Measurements from ENCODE around the gene CDS2.
"Not testable (repeated sequence)": the region's sequence is repeated elsewhere in the genome, so short reads cannot be mapped to it uniquely, and the experiment has no call there.

Gene CDS2

DNA sequence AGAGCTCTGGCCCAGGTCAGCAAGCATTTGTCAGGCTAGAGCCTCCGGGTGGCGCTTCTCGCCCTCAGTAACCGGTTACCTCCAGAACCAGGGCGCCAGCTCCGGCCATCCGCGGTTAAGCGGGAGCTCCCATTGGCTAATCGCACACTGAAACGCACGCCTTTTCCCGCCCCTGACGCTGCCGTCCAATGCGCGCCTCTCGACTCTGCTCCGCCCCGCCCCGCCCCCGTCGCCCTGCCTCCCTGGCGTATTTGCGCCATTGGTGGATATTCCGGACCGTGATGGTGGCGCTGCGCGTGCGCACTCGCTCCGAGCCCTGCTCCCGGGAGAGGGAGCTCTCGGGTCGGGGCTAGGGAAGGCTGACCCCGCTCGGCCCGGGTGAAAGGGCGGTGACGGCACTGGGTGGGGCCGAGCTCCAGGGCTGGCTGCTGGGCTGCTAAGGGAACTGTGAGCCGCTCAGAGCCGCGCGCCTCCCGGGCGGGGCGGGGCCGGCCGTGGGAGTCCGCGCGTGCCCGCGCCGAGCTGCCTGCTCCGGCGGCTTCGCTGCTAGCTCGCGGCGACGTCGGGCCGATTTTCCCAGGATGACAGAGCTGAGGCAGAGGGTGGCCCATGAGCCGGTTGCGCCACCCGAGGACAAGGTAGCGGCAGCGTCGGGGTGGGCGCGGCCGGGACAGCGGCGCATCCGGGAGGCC, at the start of gene CDS2:
TSS of gene CDS2 (plus strand) at position 497 of the 692 bp plus-strand sequence. CDS start at position 582, 85 bp downstream.
- DNase-seq (ENCODE audit: low spot score) = peak; percentile 100

DNA sequence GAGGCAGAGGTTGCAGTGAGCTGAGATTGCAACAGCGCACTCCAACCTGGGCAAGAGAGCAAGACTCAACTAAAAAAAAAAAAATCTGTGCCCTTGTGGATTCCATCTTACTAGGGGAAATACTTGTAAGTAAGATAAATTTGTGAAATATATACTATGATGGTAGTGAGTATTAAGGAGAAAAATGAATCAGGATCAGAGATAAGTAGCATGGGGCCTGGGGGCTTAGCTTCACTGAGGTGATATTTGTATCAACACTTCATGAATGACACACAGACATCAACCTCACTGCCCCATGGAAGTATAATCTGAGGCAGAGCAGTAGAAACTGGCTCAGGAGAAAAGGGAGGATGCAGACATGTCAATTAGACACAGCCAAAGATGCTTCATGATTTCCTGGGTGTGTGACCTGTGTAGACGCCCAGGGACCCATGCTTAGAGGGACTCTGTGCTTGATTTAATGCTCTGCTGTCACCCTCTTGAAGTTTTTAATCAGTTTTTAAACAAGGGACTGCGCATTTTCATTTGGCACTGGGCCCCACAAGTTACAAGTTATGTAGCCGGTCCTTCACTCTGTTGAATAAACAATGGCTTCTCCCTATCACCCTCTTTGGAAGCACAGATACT, 48.9 kb upstream of the CDS2 start:
- DNase-seq (ENCODE audit: low spot score) = no peak

DNA sequence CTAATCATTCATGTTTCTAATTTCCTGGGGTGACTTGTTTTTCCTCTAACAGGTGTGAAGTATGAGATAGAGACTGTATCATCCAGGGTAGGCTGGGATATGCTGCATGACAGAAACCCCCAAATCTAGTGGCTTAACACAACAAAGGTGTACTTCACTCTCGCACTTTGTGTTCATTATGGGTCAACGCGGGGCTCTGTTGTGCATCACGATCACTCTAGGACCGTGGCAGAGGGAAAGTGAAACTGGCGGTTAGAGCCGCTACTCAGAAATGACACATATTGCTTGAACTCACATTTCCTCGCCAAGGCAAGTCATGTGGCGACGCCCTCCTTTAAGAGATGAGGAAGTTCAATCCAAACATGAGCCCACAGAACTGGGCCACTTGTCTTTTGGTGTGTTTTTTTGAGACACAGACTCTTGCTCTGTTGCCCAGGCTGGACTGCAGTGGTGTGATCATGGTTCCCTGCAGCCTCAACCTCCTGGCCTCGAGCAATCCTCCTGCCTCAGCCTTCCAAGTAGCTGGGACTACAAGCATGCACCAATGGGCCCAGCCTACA, 48.3 kb upstream of the CDS2 start:
- DNase-seq (ENCODE audit: low spot score) = no peak

DNA sequence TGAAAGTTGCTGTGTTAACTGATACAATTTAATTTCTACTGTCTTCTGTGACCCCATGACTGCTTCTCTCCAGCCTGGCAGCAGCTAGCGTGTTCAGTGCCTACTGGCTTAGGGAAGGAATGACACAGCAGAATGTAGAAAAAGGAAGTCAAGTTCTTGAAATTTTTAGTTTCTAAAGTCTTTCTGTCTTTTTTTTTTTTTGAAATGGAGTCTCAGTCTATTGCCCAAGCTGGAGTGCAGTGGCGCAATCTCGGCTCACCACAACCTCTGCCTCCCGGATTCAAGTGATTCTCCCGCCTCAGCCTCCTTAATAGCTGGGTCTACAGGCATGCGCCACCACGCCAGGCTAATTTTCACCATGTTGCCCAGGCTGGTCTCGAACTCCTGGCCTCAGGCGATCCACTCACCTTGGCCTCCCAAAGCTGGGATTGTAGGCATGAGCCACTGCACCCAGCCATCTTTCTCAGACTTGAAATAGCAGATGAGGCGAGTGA, 46.4 kb upstream of the CDS2 start:
- DNase-seq (ENCODE audit: low spot score) = no peak

DNA sequence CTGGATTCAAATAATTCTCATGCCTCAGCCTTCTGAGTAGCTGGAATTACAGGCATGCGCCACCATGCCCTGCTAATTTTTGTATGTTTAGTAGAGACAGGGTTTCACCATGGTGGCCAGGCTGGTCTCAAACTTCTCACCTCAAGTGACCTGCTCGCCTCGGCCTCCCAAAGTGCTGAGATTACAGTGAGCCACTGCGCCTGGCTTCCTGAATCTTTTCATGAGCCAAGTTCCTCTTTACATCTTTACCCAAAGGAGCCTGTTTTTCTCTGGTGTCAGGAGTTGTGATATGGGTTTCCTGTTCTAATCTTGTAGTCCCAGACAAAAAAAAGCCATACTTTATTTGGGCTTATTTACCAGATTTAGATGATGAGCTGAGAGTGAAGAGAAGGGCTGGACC, 41.4 kb upstream of the CDS2 start:
- no peak for DNase-seq (ENCODE audit: low spot score)

DNA sequence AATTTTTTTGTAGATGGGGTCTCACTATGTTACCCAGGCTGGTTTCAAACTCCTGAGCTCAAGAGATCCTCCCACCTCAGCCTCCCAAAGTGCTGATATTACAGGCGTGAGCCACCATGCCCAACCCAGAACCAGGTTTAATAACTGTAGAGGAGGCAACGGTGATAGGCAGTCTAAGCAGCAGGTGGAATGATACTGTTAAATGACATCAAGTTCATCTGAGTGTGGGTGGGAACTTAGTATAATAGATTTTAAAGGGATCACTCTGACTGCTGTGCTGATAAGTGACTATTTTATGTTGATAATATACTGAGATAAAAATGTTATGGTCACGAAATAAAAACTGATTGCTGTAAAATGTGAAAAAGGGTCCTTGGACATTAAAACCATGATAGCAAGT, 38.1 kb upstream of the CDS2 start:
- DNase-seq (ENCODE audit: low spot score) = no peak

DNA sequence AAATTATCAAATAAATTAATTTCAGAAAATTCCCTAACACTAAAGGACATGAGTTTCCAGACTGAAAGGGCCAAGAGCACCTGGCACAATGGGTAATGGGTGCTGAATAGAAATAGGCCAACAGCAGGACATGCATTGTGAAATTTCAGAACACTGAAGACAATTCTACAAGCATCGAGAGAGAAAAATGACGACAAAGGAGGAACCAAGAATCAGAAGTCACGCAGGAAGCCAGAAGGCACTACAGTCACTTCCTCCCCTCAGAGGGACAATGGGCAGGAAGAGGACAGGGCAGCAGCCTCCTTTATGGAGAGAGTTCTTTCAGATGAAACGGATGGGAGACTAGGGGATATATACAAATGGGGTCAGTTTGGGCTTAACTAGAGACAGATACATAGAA, 36.6 kb upstream of the CDS2 start:
- no peak for DNase-seq (ENCODE audit: low spot score)

DNA sequence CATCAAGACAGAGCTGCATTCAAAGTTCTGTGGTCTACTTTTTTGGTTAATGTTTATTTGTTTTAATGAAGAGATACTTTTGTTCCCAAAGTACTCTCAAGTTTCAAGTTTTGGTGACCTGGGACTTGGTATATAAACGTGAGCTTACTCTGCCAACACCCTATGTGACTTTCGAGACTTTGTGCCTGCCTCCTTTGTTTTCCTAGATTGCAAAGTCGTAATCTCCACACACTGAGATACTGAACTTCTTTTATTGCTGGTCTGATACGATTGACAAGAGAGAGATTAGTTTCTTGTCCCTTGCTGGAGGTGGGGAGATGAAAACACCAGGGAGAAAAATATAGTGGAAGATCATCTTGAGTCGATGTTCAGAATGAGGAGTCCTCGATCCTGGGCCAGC, 34.9 kb upstream of the CDS2 start:
- no peak for DNase-seq (ENCODE audit: low spot score)

DNA sequence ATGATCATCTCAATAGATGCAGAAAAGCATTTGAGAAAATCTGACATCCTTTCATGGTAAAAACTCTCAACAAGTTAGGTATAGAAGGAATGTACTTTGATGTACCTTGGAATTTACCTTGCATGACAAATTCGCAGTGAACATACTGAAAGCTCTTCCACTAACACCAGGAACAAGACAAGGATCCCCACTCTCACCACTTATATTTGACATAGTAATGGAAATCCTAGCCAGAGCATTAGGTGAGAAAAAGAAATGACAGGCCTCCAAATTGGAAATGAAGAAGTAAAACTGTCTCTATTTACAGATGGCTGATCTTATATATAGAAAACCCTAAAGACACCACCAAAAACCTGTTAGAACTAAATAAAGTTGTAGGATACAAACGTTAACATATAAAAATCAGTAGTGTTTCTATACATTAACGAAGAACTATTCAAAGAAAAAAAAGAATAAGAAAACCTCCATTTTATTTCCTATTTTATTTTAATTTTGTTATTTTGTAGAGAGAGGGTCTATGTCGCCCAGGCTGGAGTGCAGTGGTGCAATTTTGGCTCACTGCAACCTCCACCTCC, 34.0 kb upstream of the CDS2 start:
- no peak for DNase-seq (ENCODE audit: low spot score)

DNA sequence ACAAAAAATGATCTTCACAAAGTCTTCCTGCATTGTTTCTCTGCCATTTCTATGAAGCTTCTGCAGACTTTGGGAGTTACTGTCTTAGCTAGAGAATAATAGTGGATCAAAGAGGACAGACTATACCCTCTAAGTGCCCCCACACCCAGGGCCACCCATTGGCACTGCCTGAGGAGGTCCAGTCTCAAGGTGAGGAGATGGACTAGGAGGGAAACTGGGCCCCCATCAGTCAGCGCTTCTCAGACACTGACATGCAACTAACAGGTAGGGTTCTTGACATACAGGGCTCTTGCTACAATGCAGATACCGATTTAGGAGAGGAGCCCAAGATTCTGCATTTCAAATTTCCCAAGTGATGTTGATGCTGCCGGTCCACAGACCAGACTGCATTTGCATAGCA, 31.4 kb upstream of the CDS2 start:
- DNase-seq (ENCODE audit: low spot score) = no peak

DNA sequence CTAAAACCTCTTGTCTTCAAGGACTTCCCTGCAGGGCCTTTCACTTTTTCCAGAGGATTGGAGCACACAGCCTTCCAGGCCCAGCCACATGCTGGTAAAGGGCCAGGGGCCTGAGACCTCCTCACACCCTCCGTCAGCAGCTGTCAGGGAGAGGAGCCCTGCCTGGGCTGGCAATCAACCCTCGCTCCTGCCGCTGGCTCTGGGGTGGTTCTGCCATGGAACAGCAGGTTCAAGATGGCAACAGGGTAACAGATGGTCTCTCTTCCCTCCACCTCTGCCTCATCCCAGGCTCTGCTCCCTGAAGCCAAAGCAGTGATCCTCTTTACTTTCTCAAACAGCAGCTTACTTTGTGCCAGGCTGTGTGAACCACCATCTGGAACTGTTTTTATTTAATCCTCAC, 30.9 kb upstream of the CDS2 start:
- no peak for DNase-seq (ENCODE audit: low spot score)

DNA sequence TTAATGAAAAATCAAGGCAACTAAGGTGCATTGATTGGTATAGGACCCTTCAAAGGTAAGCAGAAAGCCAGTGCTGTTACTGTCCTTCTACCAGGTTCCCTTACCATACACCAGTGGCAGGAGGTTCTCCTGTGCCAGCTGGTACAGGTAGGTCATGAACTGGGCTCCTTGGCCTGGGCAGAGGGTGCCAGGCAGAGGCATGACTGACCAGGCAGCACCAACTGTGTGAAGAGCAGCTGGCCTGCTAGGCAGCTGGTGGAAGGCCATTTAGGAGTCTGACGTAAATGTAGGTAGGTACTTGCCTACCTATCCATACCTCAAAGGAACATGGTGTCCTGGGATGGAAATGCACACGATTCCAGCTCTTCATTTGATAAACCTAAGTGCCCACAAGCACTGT, 30.3 kb upstream of the CDS2 start:
- no peak for DNase-seq (ENCODE audit: low spot score)

DNA sequence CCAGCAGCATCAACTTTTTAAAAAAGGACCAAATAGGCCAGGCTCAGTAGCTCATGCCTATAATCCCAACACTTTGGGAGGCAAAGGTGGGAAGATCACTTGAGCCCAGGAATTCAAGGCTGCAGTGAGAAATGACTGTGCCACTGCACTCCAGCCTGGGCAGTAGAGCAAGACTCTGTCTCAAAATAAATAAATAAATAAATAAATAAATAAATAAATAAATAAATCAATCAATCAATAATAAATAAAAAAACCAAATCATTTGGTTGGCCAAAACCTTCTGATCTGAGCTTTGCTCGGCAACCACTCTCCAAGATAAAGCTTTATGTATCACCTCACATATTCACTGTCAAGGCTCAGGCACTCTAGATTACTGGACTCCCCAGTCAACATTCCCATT, 27.8 kb upstream of the CDS2 start:
- DNase-seq (ENCODE audit: low spot score) = not testable (repeated sequence)

DNA sequence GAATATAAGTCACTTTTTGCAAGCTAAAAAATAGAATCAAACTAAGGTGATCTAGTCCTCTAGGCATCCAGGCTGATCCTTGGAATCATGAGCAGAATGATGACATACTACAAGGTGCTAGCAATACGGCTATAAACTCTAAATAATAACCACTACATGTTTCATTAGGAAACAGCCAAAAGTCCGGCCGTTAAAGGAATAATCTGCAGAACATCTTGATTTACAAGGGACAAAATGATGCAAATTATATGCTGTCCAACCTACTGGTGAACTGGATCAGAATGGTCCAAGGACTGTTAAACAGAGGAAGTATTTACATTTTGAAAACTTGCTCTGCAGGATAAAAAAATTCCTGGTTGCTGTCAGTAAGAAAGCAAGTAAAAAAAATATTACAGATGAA, 26.9 kb upstream of the CDS2 start:
- not testable (repeated sequence) for DNase-seq (ENCODE audit: low spot score)

DNA sequence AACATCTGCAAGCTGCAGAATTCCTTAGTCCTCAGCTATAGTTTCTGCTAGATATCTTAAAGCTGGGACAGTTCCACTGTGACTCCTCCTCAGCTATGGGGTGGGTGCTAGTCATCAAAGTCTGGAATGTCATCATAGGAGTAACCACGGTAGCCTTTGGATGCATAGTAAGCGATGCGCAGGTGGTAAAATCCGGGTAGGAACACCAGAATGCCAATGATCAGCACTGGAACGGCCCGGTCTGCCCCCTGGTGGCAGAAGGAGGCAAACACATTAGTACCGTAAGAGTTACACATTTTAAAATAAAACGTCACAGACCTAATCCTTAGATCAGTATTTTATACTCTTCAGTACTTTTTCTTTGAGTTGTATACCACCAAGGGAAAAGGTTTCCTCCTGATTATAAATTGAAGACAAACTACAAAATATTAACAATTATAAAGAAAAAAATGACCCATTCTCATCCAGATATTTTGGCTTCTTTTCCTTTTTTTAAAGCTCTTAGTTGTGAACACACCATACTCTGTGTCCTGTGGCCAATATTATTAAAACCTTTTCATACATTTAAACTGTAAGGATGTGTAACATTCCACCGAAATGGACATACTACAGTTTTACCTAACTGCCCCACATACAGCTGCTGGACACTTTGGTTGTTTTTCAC, 26.0 kb upstream of the CDS2 start:
- DNase-seq (ENCODE audit: low spot score) = peak; percentile 76

DNA sequence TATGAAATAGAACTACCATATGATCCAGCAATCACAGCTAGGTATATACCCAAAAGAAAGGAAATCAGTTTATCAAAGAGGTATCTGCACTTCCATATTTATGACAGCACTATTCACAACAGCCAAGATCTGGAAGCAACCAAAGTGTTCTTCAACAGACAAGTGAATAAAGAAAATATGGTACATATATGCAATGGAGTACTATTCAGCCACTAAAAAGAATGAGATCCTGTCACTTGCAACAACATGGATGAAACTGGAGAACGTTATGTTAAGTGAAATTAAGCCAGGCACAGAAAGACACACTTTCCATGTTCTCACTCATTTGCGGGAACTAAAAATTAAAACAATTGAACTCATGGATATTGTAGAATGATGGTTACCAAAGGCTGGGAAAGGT, 22.3 kb upstream of the CDS2 start:
- DNase-seq (ENCODE audit: low spot score) = no peak

DNA sequence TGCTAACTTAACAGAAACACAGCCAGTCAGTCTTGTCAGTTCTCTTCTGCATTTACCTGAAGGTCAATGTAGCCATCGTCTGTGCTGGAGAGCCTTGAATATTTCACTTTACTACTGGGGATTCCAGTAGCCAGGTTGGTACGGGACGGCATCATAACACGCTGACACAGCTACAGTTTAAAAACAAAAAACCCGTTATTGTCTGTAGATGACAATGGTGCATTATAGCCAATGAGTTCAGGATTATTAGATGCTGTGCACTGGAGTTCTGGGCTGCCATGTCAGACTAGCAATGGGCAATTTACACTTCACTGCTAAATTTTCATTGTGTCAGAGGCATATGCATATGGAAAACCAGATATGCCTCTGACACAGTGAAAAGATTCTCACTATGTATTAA, 17.5 kb upstream of the CDS2 start:
- DNase-seq (ENCODE audit: low spot score) = no peak

DNA sequence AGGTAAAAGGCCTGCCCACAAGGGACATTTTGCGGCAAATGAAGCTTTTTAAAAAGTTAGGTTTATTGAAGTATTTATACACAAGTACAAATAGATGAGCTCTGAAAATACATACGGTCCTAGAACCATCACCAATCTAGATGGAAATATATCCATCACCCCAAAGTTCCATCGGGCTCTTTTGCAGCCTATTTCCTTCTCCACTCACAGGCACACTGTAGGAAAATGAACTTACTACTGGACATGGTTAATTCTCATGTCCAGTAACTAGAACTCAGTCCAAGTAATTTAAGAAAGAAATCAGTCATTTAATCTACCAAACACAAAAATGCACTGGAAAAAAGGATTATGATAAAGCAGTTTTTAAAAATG, 13.2 kb upstream of the CDS2 start:
- no peak for DNase-seq (ENCODE audit: low spot score)

DNA sequence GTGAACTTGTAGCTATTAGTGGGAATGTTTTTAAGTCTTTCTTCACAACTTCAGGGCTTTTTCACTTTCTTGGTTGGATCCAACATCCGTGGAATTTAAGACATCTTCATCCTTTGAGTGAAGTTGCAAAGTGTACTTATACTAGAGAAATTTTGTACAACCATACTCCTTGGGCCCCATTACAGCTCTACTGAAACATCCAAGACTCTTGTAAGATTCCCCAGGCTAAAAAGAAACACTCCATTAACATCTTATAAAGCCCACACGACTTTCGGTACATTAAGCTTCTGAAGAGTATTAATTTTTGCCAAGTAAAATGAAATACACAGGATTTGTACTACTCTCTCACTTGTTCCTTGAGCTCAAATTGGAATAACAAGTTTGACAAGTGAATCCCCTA, 12.4 kb upstream of the CDS2 start:
- no peak for DNase-seq (ENCODE audit: low spot score)

DNA sequence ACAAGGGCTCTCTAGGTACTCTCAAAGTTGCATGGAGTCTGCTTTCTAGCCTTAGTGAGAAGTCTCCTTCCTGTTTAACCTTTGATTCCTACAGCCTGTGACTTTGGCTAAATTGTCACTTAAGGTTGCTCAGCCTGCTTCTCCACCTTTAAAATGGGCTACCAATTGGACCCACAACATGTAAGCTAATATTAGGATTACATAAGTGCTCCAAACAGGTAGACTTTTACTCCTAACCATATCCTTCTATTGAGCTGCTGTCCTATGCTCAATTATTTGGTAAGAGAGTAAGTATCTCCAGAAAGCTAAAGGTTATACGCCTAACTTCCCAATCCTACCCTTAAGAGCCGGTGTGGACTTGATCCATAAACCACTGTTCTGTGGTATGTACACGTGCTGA, 9.9 kb upstream of the CDS2 start:
- DNase-seq (ENCODE audit: low spot score) = no peak

DNA sequence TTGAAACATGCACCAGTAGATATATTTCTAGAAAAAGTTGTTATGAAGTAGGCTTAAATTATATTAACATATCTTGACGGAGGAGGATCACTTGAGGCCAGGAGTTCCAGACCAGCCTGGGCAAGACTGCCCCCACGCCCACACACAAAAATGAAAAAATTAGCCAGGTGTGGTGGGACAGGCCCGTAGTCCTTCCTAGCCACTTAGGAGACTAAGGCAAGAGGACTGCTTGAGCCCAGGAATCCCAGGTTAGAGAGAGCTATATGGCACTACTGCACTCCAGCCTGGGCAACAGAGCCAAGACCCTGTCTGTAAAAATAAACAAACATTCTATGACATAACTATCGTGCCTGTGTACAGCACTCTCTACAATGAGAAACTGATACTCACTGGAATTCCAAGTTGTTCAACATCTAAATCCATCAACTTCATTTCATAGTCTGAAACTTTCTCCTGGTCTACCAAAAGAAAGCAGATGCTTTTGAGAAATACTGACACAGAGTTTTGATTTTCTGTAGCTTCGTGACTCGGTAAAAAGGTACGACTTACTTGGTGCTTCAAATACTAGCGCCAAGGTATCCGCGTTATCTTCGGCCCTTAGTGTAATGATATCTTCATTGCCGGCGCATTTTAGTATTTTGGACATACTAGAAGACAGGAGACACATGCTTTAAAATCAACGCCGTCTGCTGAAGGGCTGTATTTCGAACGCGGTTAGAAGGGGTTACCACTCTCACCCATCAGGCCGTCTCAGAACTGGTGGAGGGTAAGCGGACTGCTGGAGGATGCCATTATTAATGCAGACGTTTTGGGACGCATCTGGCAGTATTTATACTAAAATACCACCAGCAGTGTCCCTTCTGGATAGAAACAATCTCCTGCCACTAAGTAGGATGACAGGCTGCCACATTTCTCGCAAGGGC, 8.3 kb upstream of the CDS2 start:
- DNase-seq (ENCODE audit: low spot score) = no peak

DNA sequence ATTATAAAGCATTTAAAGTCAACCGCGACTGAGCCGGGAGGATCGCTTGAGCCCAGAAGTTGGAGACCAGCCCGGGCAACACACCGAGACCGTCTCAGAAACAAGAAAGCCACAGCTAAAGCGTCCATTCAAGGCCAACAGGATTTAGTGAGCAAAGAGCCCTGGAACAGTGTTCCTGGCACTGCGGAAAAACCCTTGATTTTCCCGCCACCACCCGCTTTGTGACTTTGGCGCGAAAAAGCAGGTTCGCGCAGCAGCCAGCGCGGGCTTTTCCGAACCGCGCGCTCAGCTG, 7.7 kb upstream of the CDS2 start:
- no peak for DNase-seq (ENCODE audit: low spot score)

All from left forelimb (tissue), 1 donor.